Endometrial microvascular endothelial cells (primary cell): ENCODE measurements around the gene GTF2A1L. TPM values are rescaled to one million over a fixed set of nuclear protein-coding genes. Genes with fewer than 3 reads are reported as not detected.
"Not testable (repeated sequence)": the region's sequence is repeated elsewhere in the genome, so short reads cannot be mapped to it uniquely, and the experiment has no call there.

ENCODE experiments used
- in situ Hi-C: cut with HindIII; loops from 2 replicates; pipeline ENCODE4 v1.10.0; 2017; ENCODE audit warnings: low sequenced_read_pairs, low pct_unique_long_range_greater_than_20kb; ENCODE audit errors: inconsistent ontology term
- total RNA-seq: library from RNA; depleted of rRNA; stranded (reverse); fragments of >200 nt; gene quantifications from one replicate; pipeline ENCODE4 v1.2.3, GENCODE V29; 2015; ENCODE audit errors: inconsistent ontology term

Gene GTF2A1L
- total RNA-seq, 1 donor from 2014 or later, result not detected

- in situ Hi-C loops, result no loop called here
Measured at GRCh38 chr2:48693066-48693465, 75.4 kb downstream of the GTF2A1L start.

GRCh38 chr2:48693645-48694044, 76.0 kb downstream of the GTF2A1L start:
- in situ Hi-C loops, result no loop called here

- in situ Hi-C loops, result no loop called here
Measured at GRCh38 chr2:48694149-48694548, 76.5 kb downstream of the GTF2A1L start.

- in situ Hi-C loops, result no loop called here
Measured at GRCh38 chr2:48695991-48696390, 78.3 kb downstream of the GTF2A1L start.

- in situ Hi-C loops, result no loop called here
Measured at GRCh38 chr2:48696881-48697280, 79.2 kb downstream of the GTF2A1L start.

GRCh38 chr2:48699348-48699930, 81.8 kb downstream of the GTF2A1L start:
- in situ Hi-C loops, result no loop called here

- in situ Hi-C loops, result not testable (repeated sequence)
Measured at GRCh38 chr2:48703621-48704020, 86.0 kb downstream of the GTF2A1L start.

GRCh38 chr2:48707466-48707865, 89.8 kb downstream of the GTF2A1L start:
- in situ Hi-C loops, result no loop called here

GRCh38 chr2:48709096-48710034, 91.7 kb downstream of the GTF2A1L start:
- in situ Hi-C loops, result no loop called here

GRCh38 chr2:48711343-48711742, 93.7 kb downstream of the GTF2A1L start:
- in situ Hi-C loops, result no loop called here

- in situ Hi-C loops, result no loop called here
Measured at GRCh38 chr2:48712151-48712550, 94.5 kb downstream of the GTF2A1L start.

GRCh38 chr2:48713647-48714046, 96.0 kb downstream of the GTF2A1L start:
- in situ Hi-C loops, result no loop called here

GRCh38 chr2:48714245-48714644, 96.6 kb downstream of the GTF2A1L start:
- in situ Hi-C loops, result no loop called here

- in situ Hi-C loops, result no loop called here
Measured at GRCh38 chr2:48715042-48715899, 97.6 kb downstream of the GTF2A1L start.

- in situ Hi-C loops, result no loop called here
Measured at GRCh38 chr2:48715956-48716355, 98.3 kb downstream of the GTF2A1L start.

- in situ Hi-C loops, result no loop called here
Measured at GRCh38 chr2:48717846-48718245, 100.2 kb downstream of the GTF2A1L start.

GRCh38 chr2:48719480-48720177, 102.0 kb downstream of the GTF2A1L start:
- in situ Hi-C loops, result no loop called here

GRCh38 chr2:48721158-48721557, 103.5 kb downstream of the GTF2A1L start:
- in situ Hi-C loops, result no loop called here

GRCh38 chr2:48722391-48722790, 104.7 kb downstream of the GTF2A1L start:
- in situ Hi-C loops, result no loop called here
